Activated T-cell treated with anti-CD3 and anti-CD28 coated beads for 4 hours (primary cell): Measurements from ENCODE around the gene TMBIM1.
A peak's percentile ranks its signal among the peaks of the same experiment; 100 is the strongest.

ENCODE experiments used
- DNase-seq: peaks from one replicate; pipeline ENCODE4 v3.0.0-alpha.2; 2020

TMBIM1 gene, protein sequence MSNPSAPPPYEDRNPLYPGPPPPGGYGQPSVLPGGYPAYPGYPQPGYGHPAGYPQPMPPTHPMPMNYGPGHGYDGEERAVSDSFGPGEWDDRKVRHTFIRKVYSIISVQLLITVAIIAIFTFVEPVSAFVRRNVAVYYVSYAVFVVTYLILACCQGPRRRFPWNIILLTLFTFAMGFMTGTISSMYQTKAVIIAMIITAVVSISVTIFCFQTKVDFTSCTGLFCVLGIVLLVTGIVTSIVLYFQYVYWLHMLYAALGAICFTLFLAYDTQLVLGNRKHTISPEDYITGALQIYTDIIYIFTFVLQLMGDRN

DNA sequence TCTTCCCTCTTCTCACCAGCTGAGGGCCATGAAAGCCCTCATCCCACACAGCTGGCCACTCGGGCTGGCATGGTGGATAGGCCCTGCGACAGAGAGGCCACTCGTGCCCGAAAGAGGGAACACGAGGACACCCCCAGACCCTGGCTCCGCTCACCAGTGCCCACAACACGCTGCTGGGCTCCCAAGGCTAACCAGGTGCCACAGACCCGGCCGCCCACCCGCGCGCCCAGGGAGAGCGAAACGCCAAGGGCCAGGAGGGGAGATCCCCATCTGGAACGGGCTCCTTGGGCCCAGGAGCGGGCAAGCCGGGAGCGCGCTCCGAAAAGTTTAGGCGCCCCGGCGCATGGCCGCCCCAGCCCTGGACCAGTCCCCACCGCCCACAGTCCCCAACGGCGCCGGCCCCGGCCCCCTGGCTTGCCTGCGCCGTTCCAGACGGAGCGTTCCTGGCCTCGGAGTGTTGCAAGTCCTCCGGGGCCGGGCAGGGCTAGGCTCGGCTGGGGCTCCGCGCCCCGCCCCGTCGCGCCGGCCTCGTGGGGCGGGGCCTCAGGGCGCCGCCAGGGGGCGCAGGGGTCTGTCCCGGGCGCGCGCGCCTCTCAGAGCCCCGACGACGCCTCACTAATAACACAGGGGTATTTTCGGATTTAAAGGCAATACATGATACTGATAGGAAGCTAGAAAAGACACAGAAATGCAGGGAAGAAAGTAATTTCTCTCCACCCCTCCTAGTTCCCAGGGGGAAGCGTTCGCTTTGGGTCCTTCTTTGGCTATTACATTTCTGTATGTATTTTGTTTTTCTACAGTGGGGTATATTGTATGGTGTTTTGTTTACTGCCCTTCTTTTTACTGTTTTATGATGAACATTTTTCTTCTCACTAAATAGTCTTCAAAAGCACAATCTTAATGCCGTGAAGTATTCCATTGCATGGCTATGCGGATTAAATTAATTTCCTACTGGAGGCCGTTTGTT is at the start of gene TMBIM1:
TSS of gene TMBIM1 (minus strand) at position 456 of the 967 bp plus-strand sequence. CDS start 10,362 bp downstream, outside the sequence.
- DNase-seq: peak; percentile 72

DNA sequence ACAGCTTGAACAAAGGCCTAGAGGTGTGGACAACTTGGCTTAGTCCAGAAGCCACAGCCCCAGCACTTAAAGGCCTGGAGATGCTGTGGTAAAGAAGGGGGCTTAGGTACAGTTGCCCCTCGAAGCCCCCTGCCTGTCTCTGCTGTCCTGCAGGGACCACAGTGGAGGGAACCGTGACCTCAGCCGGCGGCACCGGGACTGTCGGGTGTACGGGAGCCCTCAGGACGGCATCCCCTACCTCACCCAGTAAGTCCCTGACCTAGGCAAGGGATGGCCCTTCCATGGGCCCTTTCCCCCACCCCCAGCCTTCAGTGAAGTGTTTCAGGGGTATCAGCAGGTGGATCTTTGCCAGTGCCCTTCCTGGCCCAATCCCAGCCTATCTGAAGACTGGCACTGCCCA is 49.1 kb upstream of the TMBIM1 start:
- no peak for DNase-seq

DNA sequence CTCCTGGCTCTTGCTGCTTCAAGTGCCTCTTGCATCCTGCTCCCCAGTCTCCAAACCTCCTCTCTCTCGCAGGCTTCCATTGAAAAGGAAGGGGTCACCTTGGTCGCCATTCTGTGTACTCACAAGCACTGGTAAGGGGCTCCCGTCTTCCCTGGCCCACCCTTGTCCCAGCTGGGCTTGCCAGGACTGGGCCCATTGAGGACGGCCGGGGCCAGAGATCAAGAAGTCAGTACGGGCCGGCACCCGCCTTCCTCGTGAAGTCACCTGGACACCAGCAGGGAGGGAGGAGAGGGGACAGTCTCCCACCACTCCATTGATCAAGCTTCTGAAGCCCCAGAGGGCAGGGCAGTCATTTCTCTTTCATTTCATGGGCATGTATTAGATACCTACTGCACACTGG is 48.4 kb upstream of the TMBIM1 start:
- no peak for DNase-seq

DNA sequence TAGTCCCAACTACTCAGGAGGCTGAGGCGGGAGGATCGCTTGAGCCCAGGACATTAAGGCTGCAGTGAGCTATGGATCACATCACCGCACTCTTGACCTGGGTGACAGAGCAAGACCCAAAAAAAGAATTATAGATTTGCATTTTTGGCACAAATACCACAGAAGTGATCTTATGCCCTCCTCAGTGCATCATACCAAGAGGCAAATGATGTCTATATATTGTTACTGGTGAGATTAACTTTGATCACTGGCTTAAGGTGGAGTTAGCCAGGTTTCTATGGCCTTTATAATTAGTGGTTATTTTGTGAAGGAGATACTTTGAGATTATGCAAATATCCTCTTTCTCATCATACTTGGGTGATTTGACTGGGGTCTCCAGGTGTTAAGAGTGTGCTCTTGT is 42.2 kb upstream of the TMBIM1 start:
- DNase-seq: no peak

DNA sequence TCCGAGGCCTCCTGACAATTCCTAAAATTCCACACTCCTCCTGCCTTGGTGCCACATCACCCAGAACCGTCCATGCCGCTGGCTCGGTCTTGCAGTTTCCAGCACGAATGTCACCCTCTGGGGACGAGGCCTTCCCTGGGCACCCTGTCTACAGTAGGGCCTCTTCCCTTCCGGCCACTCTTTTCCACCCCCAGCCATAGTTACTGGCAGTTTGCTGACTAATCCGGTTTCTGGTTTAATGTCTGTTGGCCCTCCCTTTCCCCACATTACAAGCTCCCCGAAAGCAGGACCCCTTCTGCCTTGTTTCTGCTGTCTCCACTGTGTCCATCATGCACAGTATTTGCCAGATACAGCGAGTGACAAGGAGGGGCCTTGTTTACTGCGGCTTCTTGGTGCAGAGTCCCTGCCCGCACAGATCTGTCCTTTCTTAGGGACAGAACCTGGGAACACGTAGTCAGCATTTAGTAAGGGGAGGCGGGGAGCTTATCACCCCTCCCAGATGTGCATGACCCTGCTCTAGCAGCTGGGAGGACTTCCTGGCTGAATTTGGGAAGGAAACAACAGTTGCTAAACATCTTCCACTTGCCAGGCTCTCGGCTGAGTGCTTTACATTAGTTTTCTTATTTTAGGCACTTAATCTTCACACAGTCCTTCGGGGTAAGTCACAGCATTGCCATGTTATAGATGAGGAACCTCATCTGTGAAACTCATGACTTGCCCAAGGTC is 40.8 kb upstream of the TMBIM1 start:
- no peak for DNase-seq

DNA sequence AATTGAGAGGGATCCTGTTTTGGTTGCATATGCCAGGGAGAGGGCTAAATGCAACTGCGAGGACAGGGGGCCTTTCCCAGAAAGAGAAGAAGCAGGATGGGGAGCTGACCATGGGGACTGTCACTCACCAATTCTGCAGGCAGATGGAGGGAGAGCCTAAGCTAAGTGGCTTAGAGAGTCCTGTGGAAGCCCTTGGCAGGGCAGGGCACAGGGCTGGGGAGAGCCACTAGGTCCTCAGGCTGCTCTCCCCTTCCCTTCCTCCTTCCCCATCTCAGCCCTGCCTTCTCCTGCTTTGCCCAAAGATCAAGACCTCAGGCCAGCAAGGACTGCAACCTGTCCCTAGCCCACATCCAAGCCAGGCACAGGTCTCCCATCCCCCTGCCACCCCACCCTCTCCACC is 40.0 kb upstream of the TMBIM1 start:
- DNase-seq: no peak

DNA sequence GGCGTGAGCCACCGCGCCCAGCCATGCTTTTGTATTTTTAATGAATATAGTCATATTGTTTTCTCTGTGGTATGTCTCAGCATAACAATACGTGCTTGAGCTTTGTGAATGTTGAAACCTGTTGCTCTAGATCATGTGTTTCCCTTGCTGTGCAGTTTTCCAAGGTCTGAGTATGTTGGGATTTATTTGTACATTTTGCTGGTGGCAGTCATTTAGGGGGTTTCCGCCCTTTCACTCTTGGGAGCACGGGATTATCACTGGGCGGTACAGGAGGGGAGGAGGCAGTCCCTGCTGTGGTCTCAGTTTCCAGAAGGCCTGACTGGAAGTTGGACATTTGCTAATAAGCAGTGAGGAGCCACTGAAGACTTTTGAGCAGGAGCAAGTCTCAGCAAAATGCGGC is 39.4 kb upstream of the TMBIM1 start:
- DNase-seq: no peak

DNA sequence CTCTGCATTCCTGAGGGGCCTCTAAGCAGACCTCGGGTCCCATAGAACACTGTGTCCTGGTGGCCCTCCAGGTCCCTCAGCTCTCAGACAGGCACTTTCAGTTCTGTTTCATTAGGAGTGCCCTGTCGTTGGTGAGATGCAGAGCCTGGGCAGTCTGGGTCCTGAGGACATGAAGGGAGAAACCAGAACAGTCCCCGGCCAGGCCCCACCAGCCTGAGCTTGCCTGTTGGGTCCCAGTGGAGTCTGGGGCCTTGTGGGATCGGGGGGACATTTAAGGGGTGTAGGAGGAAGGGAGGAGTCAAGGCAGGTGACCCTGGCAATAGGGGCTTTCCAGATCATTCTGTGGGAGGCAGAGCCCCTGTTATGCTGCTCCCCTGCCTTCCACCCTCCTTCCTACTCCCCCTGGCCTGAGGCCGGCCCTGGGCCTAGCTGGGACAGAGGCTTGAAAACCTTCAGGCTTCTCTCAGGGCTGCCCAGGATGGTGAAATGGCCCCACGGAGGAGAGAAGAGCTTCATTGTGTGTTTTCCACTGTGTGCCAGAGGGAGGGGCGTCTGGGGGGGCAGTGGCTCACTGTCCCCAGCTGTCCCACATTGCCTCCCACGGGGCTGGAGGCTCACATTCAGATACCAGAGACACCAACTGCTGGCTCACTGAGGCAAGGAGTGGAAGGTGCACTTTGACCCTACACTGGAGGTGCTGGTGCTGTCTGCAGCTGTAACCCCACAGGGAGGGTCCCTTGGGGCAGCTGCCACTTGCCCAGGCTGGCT is 37.7 kb upstream of the TMBIM1 start:
- DNase-seq: no peak

DNA sequence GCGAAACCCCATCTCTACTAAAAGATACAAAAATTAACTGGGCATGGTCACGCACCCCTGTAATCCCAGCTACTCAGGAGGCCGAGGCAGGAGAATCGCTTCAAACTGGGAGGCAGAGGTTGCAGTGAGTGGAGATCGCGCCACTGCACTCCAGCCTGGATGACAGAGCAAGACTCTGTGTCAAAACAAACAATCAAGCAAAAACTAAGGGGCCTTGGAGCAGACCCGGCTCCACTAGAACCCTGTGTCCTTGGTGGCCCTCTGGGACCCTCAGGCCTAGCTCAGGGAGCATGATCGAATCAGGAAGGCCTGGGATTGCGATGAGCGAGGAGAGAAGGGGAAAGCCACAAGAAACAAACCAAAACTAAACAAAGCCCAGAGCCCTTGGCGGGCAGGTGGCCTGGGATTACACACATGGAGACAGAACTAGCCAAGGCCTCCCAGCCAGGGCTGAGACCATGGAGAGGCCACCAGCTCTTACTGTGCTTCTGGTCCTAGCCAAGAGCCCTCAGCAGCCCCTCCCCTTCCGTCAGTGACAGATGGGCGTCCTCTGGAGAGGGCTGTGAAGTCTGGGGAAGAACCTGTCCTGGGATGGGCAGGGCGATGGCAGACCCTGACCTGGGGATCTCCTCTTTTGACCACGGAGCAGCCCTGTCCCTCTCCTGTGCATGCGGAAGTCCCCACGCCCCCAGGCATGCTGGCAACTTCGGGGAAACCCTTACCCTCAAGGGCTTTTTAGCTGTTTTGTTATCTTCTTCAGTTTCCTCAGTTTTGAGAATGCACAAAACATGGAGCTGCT is 36.9 kb upstream of the TMBIM1 start:
- no peak for DNase-seq

DNA sequence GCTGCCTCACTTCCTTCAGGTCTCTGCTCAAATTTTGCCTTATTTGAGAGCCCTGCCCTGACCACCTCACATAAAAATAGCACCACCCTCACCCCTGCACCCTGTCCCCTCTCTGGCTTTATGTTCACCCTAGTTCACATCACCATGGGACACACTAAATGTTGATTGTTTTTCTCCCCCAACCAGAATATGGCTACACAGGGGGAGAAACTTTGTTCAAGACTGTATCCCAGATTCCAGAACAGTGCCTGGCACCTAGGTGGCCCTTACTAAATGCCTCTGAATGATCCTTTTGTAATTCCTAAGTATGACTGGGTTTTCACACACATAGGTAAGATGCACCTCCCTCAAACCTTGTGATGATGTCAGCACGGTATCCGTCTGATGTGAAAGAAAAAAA is 36.0 kb upstream of the TMBIM1 start:
- DNase-seq: no peak

DNA sequence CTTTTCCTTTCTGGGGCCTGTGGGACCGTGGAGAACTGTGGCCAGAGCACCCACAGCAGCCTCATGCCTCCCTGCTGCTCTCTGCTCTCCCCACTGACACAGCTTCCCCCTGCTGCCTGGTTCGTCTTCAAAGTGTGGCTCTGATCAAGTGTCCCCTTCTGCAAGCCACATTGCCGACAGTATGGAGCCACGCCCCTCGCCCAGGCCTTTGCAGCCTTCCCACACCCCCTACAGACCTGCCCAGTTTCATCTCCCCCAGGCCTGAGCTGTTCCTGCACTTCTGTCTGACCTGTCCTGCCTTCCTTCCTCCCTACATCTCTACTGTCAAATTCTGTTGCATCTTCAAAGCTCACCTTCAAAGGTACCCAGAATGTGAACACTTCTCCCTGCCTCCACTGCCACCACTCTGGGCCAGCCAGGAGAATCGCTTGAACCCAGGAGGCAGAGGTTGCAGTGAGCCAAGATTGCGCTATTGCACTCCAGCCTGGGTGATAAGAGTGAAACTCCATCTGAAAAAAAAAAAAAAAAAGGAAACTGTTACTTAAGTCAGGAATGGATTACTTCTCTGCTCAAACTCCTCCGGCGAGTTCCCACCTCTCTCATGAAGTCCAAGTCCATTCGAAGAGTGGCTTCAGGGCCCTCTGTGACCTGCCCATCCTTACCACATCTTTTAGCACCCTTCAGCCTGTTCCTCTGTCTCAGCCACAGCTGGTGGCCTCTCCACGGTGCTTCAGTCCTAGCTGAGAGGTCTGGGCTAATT is 35.3 kb upstream of the TMBIM1 start:
- no peak for DNase-seq

DNA sequence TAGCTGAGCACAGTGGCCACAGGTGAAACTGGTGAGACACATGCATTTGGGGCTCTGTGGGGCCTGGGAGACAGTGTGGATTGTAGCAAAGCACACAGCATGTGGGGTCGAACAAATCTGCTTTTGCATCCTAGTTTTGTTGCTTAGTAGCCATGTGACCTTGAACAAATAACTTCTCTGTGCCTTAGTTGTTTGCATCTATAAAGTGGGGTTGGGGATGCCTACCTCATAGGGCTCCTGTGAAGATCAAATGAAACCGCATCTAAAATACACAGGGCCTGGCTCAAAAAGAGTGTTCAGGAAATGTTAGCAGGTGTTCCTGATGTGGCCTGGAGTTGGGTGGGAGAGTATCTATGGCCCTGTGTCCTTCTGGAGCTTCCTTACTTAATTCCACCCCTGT is 34.0 kb upstream of the TMBIM1 start:
- DNase-seq: no peak

DNA sequence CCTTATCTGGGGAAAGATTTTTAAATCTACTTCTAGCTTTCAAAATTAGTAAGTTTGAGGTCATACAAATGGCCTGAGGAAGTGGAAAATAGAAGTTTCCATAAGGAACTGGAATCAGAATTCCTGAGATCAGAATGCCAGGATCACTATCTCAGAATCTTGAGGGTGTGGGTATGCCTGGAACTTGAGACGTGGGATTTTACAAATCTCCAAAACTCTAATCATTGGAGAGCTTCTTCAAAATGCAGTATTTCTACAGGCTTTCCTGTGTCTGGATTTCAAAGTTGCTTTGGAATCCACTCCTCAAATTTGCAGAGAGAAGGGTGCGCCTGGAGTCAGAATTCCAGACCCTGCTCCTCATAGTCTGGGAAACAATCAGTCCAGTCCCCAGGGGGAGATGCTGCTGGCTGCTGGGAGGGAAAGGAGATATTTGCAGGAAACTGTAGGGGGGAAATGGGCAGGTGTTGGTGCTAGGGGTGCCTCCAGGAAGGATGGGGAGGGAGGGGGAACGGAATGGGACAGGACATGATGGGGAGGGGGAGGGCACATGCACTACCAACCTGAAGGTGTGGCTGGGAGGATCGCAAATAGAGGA is 33.4 kb upstream of the TMBIM1 start:
- DNase-seq: no peak

DNA sequence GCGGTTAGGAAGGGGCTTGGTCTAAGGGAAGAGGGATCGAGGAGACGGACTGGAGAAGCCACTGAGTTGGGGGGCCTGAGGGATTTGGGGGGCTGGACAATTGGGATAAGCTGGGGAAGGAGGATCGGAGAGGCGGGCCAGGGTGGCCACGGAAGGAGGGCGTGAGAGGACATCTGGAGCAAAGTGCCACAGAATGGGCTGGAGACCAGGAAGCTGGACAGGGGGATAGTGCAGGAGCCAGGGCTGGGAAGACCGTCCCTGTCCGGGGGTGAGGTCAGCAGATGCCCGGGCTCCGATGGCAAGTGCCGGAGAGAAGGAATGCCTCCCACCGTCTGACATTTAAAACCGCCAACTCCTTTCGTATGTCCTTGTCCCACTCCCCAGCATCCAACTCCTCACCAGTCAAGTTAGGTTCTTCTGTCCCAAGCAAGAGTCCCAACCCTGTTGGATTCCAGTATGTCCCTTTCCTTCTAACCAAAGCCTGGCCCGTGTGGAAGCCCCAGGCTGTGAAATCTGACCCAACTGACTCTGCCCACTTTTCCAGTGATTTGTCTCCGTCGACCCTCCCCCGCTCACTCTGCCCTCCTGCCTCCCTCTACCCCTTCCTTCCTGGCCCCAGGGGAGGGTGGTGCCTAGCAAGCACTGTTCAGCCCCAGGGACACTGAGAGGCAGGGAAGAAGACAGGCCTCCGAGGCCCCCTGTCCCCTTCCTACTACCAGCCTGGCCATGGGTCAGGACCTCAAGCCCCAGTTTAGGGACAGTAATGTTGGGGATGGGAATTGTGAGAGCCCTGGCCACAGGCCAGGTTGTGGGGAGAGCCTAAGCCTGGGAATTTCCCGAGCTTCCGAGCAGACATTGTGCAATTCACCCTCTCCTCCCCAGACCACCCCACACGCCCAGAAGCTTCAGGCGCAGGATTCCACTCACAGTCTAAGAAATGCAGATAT is 31.5 kb upstream of the TMBIM1 start:
- DNase-seq: no peak

DNA sequence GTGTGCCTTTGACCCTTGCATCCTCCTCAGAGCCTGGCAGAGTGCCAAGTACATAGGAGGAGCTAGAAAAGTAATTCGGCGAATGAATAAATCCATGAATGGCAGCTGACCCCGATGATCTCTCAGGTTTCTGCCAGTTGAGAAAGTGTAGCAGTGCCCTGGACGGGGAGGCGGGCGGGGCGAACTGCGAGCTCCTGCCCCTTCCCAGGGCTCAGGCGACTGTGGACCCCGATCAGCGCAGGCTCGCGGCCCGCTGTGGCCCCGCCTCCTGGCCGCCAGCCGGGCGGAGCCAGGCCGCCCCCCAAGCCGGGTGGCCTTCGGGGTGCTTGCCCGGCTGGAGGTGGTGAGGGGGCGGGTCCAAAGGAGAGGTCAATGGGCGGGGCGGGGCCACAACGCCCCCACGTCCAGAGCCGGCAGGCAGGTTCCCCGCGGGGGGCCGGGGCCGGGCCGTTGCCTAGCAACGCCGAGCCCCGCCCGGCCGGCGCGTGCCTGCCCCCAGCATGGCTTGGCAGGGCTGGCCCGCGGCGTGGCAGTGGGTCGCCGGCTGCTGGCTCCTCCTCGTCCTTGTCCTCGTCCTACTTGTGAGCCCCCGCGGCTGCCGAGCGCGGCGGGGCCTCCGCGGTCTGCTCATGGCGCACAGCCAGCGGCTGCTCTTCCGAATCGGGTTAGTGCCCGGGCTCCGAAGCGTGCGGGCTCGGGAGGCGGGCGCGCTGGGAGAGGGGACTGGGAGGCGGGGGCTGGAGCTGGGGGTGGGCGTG is 30.6 kb upstream of the TMBIM1 start:
- peak; percentile 11 for DNase-seq

DNA sequence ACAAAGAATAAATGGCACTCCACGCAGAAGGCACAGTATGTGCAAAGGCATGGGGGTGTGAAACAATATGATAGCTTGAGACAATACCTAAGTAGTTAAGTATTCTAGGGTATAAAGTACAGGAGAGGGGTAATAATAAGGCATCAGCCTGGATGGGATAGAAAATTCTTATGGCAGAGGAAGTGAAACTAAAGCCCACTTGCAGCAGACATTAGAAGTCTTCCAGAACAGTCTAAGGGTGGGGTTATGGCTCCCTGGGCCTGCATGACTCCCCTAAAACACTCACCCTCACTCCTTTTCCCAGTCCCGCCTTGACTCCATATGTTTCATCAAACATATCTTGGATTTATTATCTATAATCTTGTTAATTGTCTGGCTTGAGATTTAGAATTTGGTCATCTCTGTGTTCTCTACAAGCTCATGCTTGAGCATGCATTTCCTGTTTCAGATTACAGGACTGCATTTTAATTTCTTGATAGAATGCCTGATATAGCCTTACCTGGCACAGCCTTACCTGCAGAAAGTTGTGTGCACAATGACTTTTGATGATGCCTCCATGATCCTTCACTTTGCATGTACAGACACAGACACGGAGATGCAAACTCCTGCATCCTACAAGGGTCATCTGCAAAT is 28.5 kb upstream of the TMBIM1 start:
- no peak for DNase-seq

DNA sequence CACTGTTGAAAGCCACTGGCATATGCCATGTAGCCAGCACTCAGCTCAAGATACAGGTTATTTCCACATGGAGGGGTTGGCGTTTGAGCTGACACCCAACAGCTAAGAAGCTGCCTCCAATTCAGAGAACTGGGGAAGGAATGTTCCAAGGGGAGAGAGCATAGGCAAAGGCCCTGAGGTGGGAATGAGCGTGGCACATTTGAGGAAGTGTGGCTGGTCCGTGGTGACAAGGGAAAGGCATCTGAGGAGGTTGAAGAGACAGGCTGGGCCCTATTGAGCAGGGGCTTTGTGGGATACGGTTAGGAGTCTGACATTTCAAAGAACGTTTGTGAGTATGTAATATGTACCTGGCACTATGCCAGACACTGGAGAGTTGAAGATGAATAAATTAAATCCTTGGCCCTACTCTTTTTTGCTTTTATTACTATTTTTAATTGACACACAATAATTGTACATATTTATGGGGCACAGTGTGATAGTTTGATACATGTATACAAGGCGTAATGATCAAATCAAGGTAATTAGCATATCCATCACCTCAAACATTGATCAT is 27.6 kb upstream of the TMBIM1 start:
- no peak for DNase-seq

DNA sequence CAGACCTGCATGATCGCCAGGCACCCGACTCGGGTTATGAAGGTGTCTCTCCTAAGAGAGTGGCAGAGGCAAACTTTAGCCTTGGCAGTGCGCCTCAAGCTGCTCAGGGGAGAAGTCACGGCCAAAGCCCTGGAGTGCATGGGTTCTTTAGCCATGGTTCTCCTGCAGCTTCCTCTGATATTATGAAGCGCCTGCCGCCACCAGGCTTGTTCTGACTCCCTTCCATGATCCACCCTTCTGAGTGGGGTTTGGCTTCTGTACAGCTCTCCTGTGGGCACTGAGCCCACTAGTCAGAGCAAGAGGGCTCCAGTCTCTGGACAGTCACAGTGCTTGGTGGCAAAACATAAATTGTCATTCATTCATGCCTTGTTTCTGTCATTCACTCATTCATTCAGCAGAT is 25.9 kb upstream of the TMBIM1 start:
- no peak for DNase-seq
